WTC11 (cell line): ENCODE results near the gene KCND2.

Source experiments
- CBFB ChIP-seq: sonication (generic); formaldehyde crosslinking; IDR thresholded peaks from 2 replicates; pipeline ENCODE4 v1.8.1; 2022; ENCODE audit warnings: mild to moderate bottlenecking, low read depth, missing genetic modification reagents
- CTCF ChIP-seq: fragments of 200-600 bp; IDR thresholded peaks from 2 replicates; pipeline ENCODE4 v1.8.0; 2022; ENCODE audit warnings: antibody characterized with exemption
- FOXJ3 ChIP-seq: sonication (generic); formaldehyde crosslinking; IDR thresholded peaks from 2 replicates; pipeline ENCODE4 v1.9.0; 2021; ENCODE audit warnings: missing genetic modification reagents, mild to moderate bottlenecking, borderline replicate concordance
- GABPB1 ChIP-seq: sonication (generic); formaldehyde crosslinking; IDR thresholded peaks from 2 replicates; pipeline ENCODE4 v1.8.1; 2023; ENCODE audit warnings: mild to moderate bottlenecking, missing genetic modification reagents
- JUN ChIP-seq: sonication (generic); formaldehyde crosslinking; IDR thresholded peaks from 2 replicates; pipeline ENCODE4 v1.8.0; 2023; ENCODE audit warnings: mild to moderate bottlenecking, missing genetic modification reagents
- MXD4 ChIP-seq: fragments of 250-450 bp; sonication (Bioruptor Pico); IDR thresholded peaks from 2 replicates; pipeline ENCODE4 v1.8.0; 2021; ENCODE audit warnings: mild to moderate bottlenecking, moderate library complexity, borderline replicate concordance
- MYBL2 ChIP-seq: sonication (generic); formaldehyde crosslinking; IDR thresholded peaks from 2 replicates; pipeline ENCODE4 v1.8.1; 2023; ENCODE audit warnings: mild to moderate bottlenecking, moderate library complexity, missing genetic modification reagents
- NFATC4 ChIP-seq: fragments of 250-450 bp; sonication (Bioruptor Pico); IDR thresholded peaks from 2 replicates; pipeline ENCODE4 v1.9.0; 2021; ENCODE audit warnings: mild to moderate bottlenecking
- NFYB ChIP-seq: sonication (generic); formaldehyde crosslinking; conservative IDR thresholded peaks from 2 replicates; pipeline ENCODE4 v1.8.0; 2022; ENCODE audit warnings: low read depth, missing genetic modification reagents
- SP1 ChIP-seq: sonication (generic); formaldehyde crosslinking; conservative IDR thresholded peaks from 2 replicates; pipeline ENCODE4 v1.8.1; 2022; ENCODE audit warnings: missing genetic modification reagents
- ZNF532 ChIP-seq: fragments of 250-450 bp; sonication (Bioruptor Pico); IDR thresholded peaks from 2 replicates; pipeline ENCODE4 v1.9.0; 2021; ENCODE audit warnings: mild to moderate bottlenecking, borderline replicate concordance
- TF ChIP-seq, protein P1 (sequence below): sonication (generic); formaldehyde crosslinking; IDR thresholded peaks from 2 replicates; pipeline ENCODE4 v1.8.1; 2022; ENCODE audit warnings: mild to moderate bottlenecking, missing genetic modification reagents, moderate library complexity, borderline replicate concordance
- TF ChIP-seq, protein P2 (sequence below): sonication (generic); formaldehyde crosslinking; IDR thresholded peaks from 2 replicates; pipeline ENCODE4 v1.8.0; 2022; ENCODE audit warnings: mild to moderate bottlenecking, missing genetic modification reagents
- TF ChIP-seq, protein P3 (sequence below): sonication (generic); formaldehyde crosslinking; IDR thresholded peaks from 2 replicates; pipeline ENCODE4 v1.8.1; 2022; ENCODE audit warnings: low read depth, mild to moderate bottlenecking, moderate library complexity, missing genetic modification reagents, borderline replicate concordance

- TF ChIP-seq CTCF (no peak), NFATC4 (CRISPR knock-in tag) (no peak), GABPB1 (CRISPR knock-in tag) (no peak), NFYB (CRISPR knock-in tag) (no peak), JUN (CRISPR knock-in tag) (no peak), SP1 (no peak), MXD4 (CRISPR knock-in tag) (no peak), MYBL2 (CRISPR knock-in tag) (no peak), ZNF532 (no peak), FOXJ3 (CRISPR knock-in tag) (no peak), CBFB (CRISPR knock-in tag) (no peak)
- TF ChIP-seq, protein P1, sequence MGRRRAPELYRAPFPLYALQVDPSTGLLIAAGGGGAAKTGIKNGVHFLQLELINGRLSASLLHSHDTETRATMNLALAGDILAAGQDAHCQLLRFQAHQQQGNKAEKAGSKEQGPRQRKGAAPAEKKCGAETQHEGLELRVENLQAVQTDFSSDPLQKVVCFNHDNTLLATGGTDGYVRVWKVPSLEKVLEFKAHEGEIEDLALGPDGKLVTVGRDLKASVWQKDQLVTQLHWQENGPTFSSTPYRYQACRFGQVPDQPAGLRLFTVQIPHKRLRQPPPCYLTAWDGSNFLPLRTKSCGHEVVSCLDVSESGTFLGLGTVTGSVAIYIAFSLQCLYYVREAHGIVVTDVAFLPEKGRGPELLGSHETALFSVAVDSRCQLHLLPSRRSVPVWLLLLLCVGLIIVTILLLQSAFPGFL (CRISPR knock-in tag) = no peak
- TF ChIP-seq, protein P2, sequence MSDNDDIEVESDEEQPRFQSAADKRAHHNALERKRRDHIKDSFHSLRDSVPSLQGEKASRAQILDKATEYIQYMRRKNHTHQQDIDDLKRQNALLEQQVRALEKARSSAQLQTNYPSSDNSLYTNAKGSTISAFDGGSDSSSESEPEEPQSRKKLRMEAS = no peak
- TF ChIP-seq, protein P3, sequence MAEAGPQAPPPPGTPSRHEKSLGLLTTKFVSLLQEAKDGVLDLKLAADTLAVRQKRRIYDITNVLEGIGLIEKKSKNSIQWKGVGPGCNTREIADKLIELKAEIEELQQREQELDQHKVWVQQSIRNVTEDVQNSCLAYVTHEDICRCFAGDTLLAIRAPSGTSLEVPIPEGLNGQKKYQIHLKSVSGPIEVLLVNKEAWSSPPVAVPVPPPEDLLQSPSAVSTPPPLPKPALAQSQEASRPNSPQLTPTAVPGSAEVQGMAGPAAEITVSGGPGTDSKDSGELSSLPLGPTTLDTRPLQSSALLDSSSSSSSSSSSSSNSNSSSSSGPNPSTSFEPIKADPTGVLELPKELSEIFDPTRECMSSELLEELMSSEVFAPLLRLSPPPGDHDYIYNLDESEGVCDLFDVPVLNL (CRISPR knock-in tag) = no peak
Measured at GRCh38 chr7:120444650-120445049, 171.7 kb downstream of the KCND2 start.
